Lower lobe of right lung (tissue), 2 donors: ENCODE data around the gene GRIK4. TPM values are rescaled to one million over a fixed set of nuclear protein-coding genes. Genes with fewer than 3 reads are reported as not detected.

Experiments used
- ATAC-seq, 2 donors: fragments of 200-7000 bp; cut with Tn5 transposase; one replicate each; pipeline ENCODE4 v1.9.1; 2020 to 2022; ENCODE audit warnings: mild to moderate bottlenecking in 2 of 2, moderate library complexity in 2 of 2
- DNase-seq: peaks from one replicate; pipeline ENCODE4 v3.0.0-alpha.2; 2020
- H3K27ac ChIP-seq: fragments of 200-600 bp; one replicate; pipeline ENCODE4 v1.8.0; 2022
- H3K27me3 ChIP-seq: fragments of 200-600 bp; one replicate; pipeline ENCODE4 v1.8.0; 2022; ENCODE audit warnings: low read depth
- H3K36me3 ChIP-seq: fragments of 200-600 bp; one replicate; pipeline ENCODE4 v1.8.0; 2022; ENCODE audit warnings: mild to moderate bottlenecking
- H3K4me1 ChIP-seq: fragments of 200-600 bp; one replicate; pipeline ENCODE4 v1.8.0; 2022
- H3K4me3 ChIP-seq: fragments of 200-600 bp; one replicate; pipeline ENCODE4 v1.8.0; 2022; ENCODE audit warnings: mild to moderate bottlenecking
- H3K9me3 ChIP-seq: fragments of 200-600 bp; one replicate; pipeline ENCODE4 v1.8.0; 2022
- CTCF ChIP-seq: fragments of 200-600 bp; IDR thresholded peaks from one replicate; pipeline ENCODE4 v1.8.0; 2022; ENCODE audit warnings: antibody characterized with exemption, mild to moderate bottlenecking
- intact Hi-C: fragments of 100-400 bp; cut with DNase I; formaldehyde crosslinking; loops from one replicate; pipeline ENCODE4 v1.11.0; 2022
- total RNA-seq: library from RNA; stranded (reverse); fragmentation: NEBNext Ultra II Directional; extraction: Animal tissue kit (Norgen Biotek cat#: 25700); gene quantifications from one replicate; pipeline ENCODE4 v1.2.1, GENCODE V29; 2021
- donor health status: DM: no; HTN: yes; CAD: no; lungs with severe emphysema.

GRIK4 gene
- total RNA-seq, 1 donor from 2014 or later: 2.2 TPM

- DNase-seq (peak; percentile 62), ATAC-seq (peak; percentile 85 to 92)
- TF ChIP-seq CTCF: peak; percentile 67
- H3K36me3 ChIP-seq: no peaks in the 10 kb centered on the region
- no peak overlapping the region for H3K27ac ChIP-seq
- H3K4me3 ChIP-seq: peak overlapping the region; percentile 17
- H3K9me3 ChIP-seq: no peaks in the 10 kb centered on the region
- H3K4me1 ChIP-seq: peaks cover 8% of the 10 kb centered on the region
- no peaks in the 10 kb centered on the region for H3K27me3 ChIP-seq
- intact Hi-C loops: no loop called here
These were observed 441.2 kb downstream of the GRIK4 start for GRCh38 chr11:120952461-120953434.

GRCh38 chr11:120954381-120954780 is 442.8 kb downstream of the GRIK4 start:
- no peak overlapping the region for H3K27ac ChIP-seq
- no peak for DNase-seq
- peaks cover 8% of the 10 kb centered on the region for H3K4me1 ChIP-seq
- intact Hi-C loops: no loop called here
- no peak overlapping the region for H3K4me3 ChIP-seq
- no peaks in the 10 kb centered on the region for H3K27me3 ChIP-seq
- ATAC-seq: no peak
- no peaks in the 10 kb centered on the region for H3K36me3 ChIP-seq
- H3K9me3 ChIP-seq: no peaks in the 10 kb centered on the region
- no peak for TF ChIP-seq CTCF

GRCh38 chr11:120956710-120957495 is 445.4 kb downstream of the GRIK4 start:
- Histone ChIP-seq H3K4me1 (peaks cover 8% of the 10 kb centered on the region), H3K36me3 (no peaks in the 10 kb centered on the region), H3K9me3 (no peaks in the 10 kb centered on the region), H3K4me3 (no peak overlapping the region), H3K27ac (no peak overlapping the region), H3K27me3 (no peaks in the 10 kb centered on the region)
- DNase-seq (no peak), ATAC-seq (no peak)
- intact Hi-C loops: no loop called here
- TF ChIP-seq CTCF: no peak

GRCh38 chr11:120958185-120958584 is 446.6 kb downstream of the GRIK4 start:
- no peaks in the 10 kb centered on the region for H3K4me1 ChIP-seq
- DNase-seq (no peak), ATAC-seq (no peak)
- H3K4me3 ChIP-seq: no peak overlapping the region
- no peaks in the 10 kb centered on the region for H3K9me3 ChIP-seq
- TF ChIP-seq CTCF: no peak
- H3K27me3 ChIP-seq: no peaks in the 10 kb centered on the region
- intact Hi-C loops: no loop called here
- H3K36me3 ChIP-seq: no peaks in the 10 kb centered on the region
- no peak overlapping the region for H3K27ac ChIP-seq

GRCh38 chr11:120959189-120959588 is 447.6 kb downstream of the GRIK4 start:
- H3K27ac ChIP-seq: no peak overlapping the region
- no peak overlapping the region for H3K4me3 ChIP-seq
- ATAC-seq: no peak
- no peaks in the 10 kb centered on the region for H3K9me3 ChIP-seq
- intact Hi-C loops: no loop called here
- no peaks in the 10 kb centered on the region for H3K36me3 ChIP-seq
- H3K4me1 ChIP-seq: no peaks in the 10 kb centered on the region
- TF ChIP-seq CTCF: no peak
- H3K27me3 ChIP-seq: no peaks in the 10 kb centered on the region
- no peak for DNase-seq
